ENCODE data around the gene PIEZO2. TPM values are rescaled to one million over a fixed set of nuclear protein-coding genes. Genes with fewer than 3 reads are reported as not detected.

The PIEZO2 gene
- total and polyA plus RNA-seq, 2 experiments from 2014 or later, result 24.5 to 70.8 TPM

GRCh38 chr18:11178951-11179549 lies 29.7 kb upstream of the PIEZO2 start:
- TF ChIP-seq EZH2phosphoT487 (IDR thresholded peaks at IDR 0.05; ENCODE audit: low read depth, severe bottlenecking, unreplicated experiment) (no peak), EZH2 (IDR thresholded peaks at IDR 0.05; ENCODE audit: borderline replicate concordance) (no peak)
- TF ChIP-seq, protein P1, sequence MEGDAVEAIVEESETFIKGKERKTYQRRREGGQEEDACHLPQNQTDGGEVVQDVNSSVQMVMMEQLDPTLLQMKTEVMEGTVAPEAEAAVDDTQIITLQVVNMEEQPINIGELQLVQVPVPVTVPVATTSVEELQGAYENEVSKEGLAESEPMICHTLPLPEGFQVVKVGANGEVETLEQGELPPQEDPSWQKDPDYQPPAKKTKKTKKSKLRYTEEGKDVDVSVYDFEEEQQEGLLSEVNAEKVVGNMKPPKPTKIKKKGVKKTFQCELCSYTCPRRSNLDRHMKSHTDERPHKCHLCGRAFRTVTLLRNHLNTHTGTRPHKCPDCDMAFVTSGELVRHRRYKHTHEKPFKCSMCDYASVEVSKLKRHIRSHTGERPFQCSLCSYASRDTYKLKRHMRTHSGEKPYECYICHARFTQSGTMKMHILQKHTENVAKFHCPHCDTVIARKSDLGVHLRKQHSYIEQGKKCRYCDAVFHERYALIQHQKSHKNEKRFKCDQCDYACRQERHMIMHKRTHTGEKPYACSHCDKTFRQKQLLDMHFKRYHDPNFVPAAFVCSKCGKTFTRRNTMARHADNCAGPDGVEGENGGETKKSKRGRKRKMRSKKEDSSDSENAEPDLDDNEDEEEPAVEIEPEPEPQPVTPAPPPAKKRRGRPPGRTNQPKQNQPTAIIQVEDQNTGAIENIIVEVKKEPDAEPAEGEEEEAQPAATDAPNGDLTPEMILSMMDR (IDR thresholded peaks at IDR 0.05; ENCODE audit: poor library complexity), result no peak
- WGBS (ENCODE audit: low lambda C conversion rate, missing lambda C conversion rate), result 87% methylated on average over 14 of the region's 14 CpGs
- Histone ChIP-seq H3K9me2 (replicated peaks; ENCODE audit: insufficient read depth) (no peaks in the 10 kb centered on the region), H2AFZ (no peak overlapping the region), H3K27ac (no peak overlapping the region), H3K79me2 (no peaks in the 10 kb centered on the region), H3K36me3 (replicated peaks; ENCODE audit: insufficient read depth, low read depth) (no peaks in the 10 kb centered on the region), H3K4me3 (no peak overlapping the region), H4K20me1 (ENCODE audit: insufficient read depth, poor library complexity, severe bottlenecking) (no peaks in the 10 kb centered on the region), H3K9me3 (ENCODE audit: low read depth) (no peaks in the 10 kb centered on the region), H3K27me3 (no peaks in the 10 kb centered on the region), H3K4me1 (ENCODE audit: insufficient read depth) (no peaks in the 10 kb centered on the region), H3K4me2 (no peak overlapping the region)
- no peak for DNase-seq (ENCODE audit: low spot score)

GRCh38 chr18:11177382-11177781 lies 28.0 kb upstream of the PIEZO2 start:
- Histone ChIP-seq H3K36me3 (replicated peaks; ENCODE audit: insufficient read depth, low read depth) (no peaks in the 10 kb centered on the region), H3K4me2 (no peak overlapping the region), H4K20me1 (ENCODE audit: insufficient read depth, poor library complexity, severe bottlenecking) (no peaks in the 10 kb centered on the region), H3K4me3 (no peak overlapping the region), H3K9me3 (ENCODE audit: low read depth) (no peaks in the 10 kb centered on the region), H3K27me3 (no peaks in the 10 kb centered on the region), H3K4me1 (ENCODE audit: insufficient read depth) (no peaks in the 10 kb centered on the region), H3K79me2 (no peaks in the 10 kb centered on the region), H3K27ac (no peak overlapping the region), H3K9me2 (replicated peaks; ENCODE audit: insufficient read depth) (no peaks in the 10 kb centered on the region), H2AFZ (no peak overlapping the region)
- WGBS (ENCODE audit: low lambda C conversion rate, missing lambda C conversion rate), result 90% methylated on average over 3 of the region's 3 CpGs
- TF ChIP-seq EZH2phosphoT487 (IDR thresholded peaks at IDR 0.05; ENCODE audit: low read depth, severe bottlenecking, unreplicated experiment), result no peak
- no peak for TF ChIP-seq EZH2 (IDR thresholded peaks at IDR 0.05; ENCODE audit: borderline replicate concordance)
- TF ChIP-seq, protein P1 (IDR thresholded peaks at IDR 0.05; ENCODE audit: poor library complexity), result no peak
- DNase-seq (ENCODE audit: low spot score), result no peak

- TF ChIP-seq EZH2 (IDR thresholded peaks at IDR 0.05; ENCODE audit: borderline replicate concordance) (no peak), EZH2phosphoT487 (IDR thresholded peaks at IDR 0.05; ENCODE audit: low read depth, severe bottlenecking, unreplicated experiment) (no peak)
- TF ChIP-seq, protein P1 (IDR thresholded peaks at IDR 0.05; ENCODE audit: poor library complexity), result no peak
- Histone ChIP-seq H3K79me2 (no peaks in the 10 kb centered on the region), H2AFZ (no peak overlapping the region), H3K9me3 (ENCODE audit: low read depth) (no peaks in the 10 kb centered on the region), H4K20me1 (ENCODE audit: insufficient read depth, poor library complexity, severe bottlenecking) (no peaks in the 10 kb centered on the region), H3K4me3 (no peak overlapping the region), H3K27me3 (no peaks in the 10 kb centered on the region), H3K9me2 (replicated peaks; ENCODE audit: insufficient read depth) (no peaks in the 10 kb centered on the region), H3K27ac (no peak overlapping the region), H3K4me1 (ENCODE audit: insufficient read depth) (no peaks in the 10 kb centered on the region), H3K4me2 (no peak overlapping the region), H3K36me3 (replicated peaks; ENCODE audit: insufficient read depth, low read depth) (no peaks in the 10 kb centered on the region)
- no peak for DNase-seq (ENCODE audit: low spot score)
- 89% methylated on average over 3 of the region's 3 CpGs for whole genome bisulfite sequencing (ENCODE audit: low lambda C conversion rate, missing lambda C conversion rate)
Measured at GRCh38 chr18:11176481-11176881, 27.1 kb upstream of the PIEZO2 start.

Data from hepatocyte (in vitro differentiated cells).